Nephron progenitor cell (in vitro differentiated cells): ENCODE measurements around the gene CSPG4.
A peak's percentile ranks its signal among the peaks of the same experiment; 100 is the strongest.
"Not testable (repeated sequence)": the region's sequence is repeated elsewhere in the genome, so short reads cannot be mapped to it uniquely, and the experiment has no call there.

Source experiments
- DNase-seq: peaks from one replicate; pipeline ENCODE4 v3.0.0; 2021
- H3K27ac Mint-ChIP-seq: 2 replicates; pipeline ENCODE4 v1.8.0; 2021; ENCODE audit warnings: mild to moderate bottlenecking, moderate library complexity, mixed read lengths
- H3K27me3 Mint-ChIP-seq: 2 replicates; pipeline ENCODE4 v1.8.0; 2021; ENCODE audit warnings: mild to moderate bottlenecking, low read depth, mixed read lengths; ENCODE audit not compliant: poor library complexity
- H3K36me3 Mint-ChIP-seq: 2 replicates; pipeline ENCODE4 v1.8.0; 2021; ENCODE audit warnings: low read depth, mixed read lengths
- H3K4me1 Mint-ChIP-seq: 2 replicates; pipeline ENCODE4 v1.8.0; 2021; ENCODE audit warnings: mixed read lengths
- H3K4me3 Mint-ChIP-seq: 2 replicates; pipeline ENCODE4 v1.8.0; 2021; ENCODE audit warnings: mild to moderate bottlenecking, moderate library complexity, mixed read lengths
- H3K9me3 Mint-ChIP-seq: 2 replicates; pipeline ENCODE4 v1.8.0; 2021; ENCODE audit warnings: mild to moderate bottlenecking, moderate library complexity, mixed read lengths
- TF ChIP-seq, protein P1 (sequence below): fragments of 200-600 bp; sonication (generic); IDR thresholded peaks from 2 replicates; pipeline ENCODE4 v1.5.0; 2021; ENCODE audit warnings: antibody characterized with exemption

Gene CSPG4

DNA sequence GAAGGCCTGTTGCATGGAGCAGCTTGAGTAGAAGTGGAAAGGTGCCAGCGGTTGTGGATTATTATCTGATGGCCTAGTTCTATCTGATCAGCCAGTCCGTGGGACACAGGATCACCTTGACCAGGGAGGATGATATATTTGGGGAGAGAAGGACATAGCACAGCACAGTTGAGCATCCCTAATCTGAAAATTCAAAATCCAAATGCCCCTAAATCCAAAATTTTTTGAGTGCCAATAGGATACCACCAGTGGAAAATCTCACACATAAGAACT is 6.0 kb downstream of the CSPG4 start:
- TF ChIP-seq, protein P1, sequence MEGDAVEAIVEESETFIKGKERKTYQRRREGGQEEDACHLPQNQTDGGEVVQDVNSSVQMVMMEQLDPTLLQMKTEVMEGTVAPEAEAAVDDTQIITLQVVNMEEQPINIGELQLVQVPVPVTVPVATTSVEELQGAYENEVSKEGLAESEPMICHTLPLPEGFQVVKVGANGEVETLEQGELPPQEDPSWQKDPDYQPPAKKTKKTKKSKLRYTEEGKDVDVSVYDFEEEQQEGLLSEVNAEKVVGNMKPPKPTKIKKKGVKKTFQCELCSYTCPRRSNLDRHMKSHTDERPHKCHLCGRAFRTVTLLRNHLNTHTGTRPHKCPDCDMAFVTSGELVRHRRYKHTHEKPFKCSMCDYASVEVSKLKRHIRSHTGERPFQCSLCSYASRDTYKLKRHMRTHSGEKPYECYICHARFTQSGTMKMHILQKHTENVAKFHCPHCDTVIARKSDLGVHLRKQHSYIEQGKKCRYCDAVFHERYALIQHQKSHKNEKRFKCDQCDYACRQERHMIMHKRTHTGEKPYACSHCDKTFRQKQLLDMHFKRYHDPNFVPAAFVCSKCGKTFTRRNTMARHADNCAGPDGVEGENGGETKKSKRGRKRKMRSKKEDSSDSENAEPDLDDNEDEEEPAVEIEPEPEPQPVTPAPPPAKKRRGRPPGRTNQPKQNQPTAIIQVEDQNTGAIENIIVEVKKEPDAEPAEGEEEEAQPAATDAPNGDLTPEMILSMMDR, result no peak
- peak overlapping the region; percentile 95 for H3K27ac Mint-ChIP-seq

DNA sequence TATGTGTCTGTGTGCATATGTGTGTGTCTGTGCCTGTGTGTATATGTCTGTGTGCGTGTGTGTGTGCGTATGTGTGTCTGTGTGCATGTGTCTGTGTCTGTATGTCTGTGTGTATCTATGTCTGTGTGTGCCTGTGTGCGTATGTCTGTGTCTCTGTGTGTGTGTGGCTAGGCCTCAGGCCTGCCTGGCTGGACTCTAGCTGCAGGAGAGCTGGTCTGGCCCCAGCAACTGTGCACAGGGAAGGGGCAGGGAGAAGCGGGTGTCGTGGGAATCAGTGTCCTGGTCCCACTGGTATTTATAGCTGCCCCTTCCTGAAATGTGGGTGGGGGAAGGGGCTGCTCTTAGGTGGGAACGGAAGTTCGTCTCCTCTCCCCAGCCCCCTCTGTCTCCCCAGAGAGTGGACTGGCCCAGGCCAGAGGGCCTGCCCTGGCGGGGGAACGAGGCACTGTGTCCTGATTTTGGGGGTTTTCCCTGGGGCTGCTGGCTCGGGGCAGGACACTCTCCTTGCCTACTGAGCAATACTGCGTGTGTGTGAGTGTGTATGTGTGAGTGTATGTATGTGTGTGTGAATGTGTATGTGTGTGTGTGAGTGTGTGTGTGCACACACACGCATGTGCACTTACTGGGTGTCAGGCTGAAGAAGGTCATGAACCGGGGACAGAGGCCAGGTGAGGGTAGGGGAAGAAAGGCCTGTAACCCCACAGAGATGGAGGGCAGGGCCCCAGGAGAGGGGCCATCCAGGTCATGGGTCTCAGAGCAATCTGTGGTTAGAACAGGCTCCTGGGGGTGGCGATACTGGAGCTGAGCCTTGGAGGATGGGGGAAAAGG is 6.6 kb downstream of the CSPG4 start:
- peak overlapping the region; percentile 1 for H3K4me3 Mint-ChIP-seq
- TF ChIP-seq, protein P1, result no peak
- no peaks in the 10 kb centered on the region for H3K36me3 Mint-ChIP-seq
- H3K27me3 Mint-ChIP-seq, result no peaks in the 10 kb centered on the region
- H3K4me1 Mint-ChIP-seq, result peaks cover 56% of the 10 kb centered on the region
- peak overlapping the region; percentile 95 for H3K27ac Mint-ChIP-seq
- H3K9me3 Mint-ChIP-seq, result no peaks in the 10 kb centered on the region
- no peak for DNase-seq

More for the DNA sequence above, 6.0 kb downstream of the CSPG4 start:
- no peaks in the 10 kb centered on the region for H3K27me3 Mint-ChIP-seq
- H3K4me3 Mint-ChIP-seq, result no peak overlapping the region
- no peaks in the 10 kb centered on the region for H3K9me3 Mint-ChIP-seq
- DNase-seq, result no peak
- H3K36me3 Mint-ChIP-seq, result no peaks in the 10 kb centered on the region
- H3K4me1 Mint-ChIP-seq, result peaks cover 54% of the 10 kb centered on the region

DNA sequence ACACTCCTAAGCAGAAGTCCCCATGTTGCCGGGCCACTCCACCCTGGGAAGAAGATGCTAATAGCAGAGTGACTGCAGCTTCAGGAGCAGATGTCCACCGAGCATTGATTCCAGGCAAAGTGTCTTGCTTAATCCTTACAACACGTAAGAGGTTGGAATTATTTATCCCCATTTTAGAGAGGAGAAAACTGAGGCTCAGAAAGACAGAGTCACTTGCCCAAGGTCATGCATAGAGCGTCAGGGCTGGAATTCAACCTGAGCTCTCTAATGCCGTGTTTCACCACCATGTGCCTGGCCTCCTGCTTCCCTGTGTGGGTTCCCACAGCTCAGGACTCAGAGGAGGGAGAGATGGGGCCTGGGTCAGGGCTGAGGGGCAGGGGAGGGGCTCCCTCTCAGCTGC is 7.3 kb downstream of the CSPG4 start:
- not testable (repeated sequence) for H3K27me3 Mint-ChIP-seq, H3K36me3 Mint-ChIP-seq, H3K9me3 Mint-ChIP-seq, H3K4me3 Mint-ChIP-seq, DNase-seq
- H3K27ac Mint-ChIP-seq, result peak overlapping the region; percentile 95
- peaks cover 63% of the 10 kb centered on the region for H3K4me1 Mint-ChIP-seq

DNA sequence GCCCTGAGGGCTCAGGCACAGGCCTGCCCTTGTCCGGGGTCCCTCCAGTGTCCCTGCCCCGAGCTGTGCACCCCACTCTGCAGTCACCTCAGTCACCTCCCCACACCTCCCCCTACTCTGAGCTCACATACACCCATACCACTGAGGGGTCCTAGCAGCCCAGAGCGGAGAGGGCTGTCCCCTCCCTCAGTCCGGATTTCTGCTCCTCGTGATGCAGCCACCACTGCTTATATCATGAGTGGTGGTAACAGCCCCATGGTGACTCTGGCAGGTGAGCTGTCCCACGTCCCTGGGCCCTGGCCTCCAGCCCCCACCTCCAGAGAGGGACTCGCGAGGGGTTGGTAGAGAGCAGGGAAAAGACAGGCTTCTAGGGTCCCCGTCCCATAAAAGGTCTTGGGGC is 8.0 kb downstream of the CSPG4 start:
- Mint-ChIP-seq H3K4me1 (peaks cover 63% of the 10 kb centered on the region), H3K9me3 (no peaks in the 10 kb centered on the region), H3K27me3 (no peaks in the 10 kb centered on the region), H3K4me3 (no peak overlapping the region), H3K36me3 (no peaks in the 10 kb centered on the region), H3K27ac (no peak overlapping the region)
- no peak for DNase-seq
- TF ChIP-seq, protein P1, result no peak

DNA sequence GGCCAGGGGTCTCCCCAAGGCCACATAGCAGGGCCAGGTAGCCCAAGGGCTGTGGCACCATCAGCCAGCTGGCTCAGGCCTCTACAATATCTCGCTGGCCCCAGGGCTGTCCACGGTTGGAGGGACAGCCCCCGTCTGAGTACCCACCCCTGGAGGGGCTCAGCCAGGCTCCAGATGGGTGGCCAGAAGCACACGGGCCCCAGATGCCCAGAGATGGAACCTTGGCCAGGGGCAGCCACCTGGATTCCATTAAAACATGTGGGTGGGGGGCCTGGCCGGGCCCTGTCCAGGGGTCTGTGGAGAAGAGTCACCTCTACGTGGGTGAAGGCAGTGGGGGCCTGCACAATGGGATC is 8.4 kb downstream of the CSPG4 start:
- H3K4me1 Mint-ChIP-seq, result peaks cover 65% of the 10 kb centered on the region
- H3K36me3 Mint-ChIP-seq, result no peaks in the 10 kb centered on the region
- DNase-seq, result no peak
- no peak overlapping the region for H3K4me3 Mint-ChIP-seq
- H3K9me3 Mint-ChIP-seq, result no peaks in the 10 kb centered on the region
- H3K27me3 Mint-ChIP-seq, result no peaks in the 10 kb centered on the region
- no peak overlapping the region for H3K27ac Mint-ChIP-seq
- TF ChIP-seq, protein P1, result no peak

DNA sequence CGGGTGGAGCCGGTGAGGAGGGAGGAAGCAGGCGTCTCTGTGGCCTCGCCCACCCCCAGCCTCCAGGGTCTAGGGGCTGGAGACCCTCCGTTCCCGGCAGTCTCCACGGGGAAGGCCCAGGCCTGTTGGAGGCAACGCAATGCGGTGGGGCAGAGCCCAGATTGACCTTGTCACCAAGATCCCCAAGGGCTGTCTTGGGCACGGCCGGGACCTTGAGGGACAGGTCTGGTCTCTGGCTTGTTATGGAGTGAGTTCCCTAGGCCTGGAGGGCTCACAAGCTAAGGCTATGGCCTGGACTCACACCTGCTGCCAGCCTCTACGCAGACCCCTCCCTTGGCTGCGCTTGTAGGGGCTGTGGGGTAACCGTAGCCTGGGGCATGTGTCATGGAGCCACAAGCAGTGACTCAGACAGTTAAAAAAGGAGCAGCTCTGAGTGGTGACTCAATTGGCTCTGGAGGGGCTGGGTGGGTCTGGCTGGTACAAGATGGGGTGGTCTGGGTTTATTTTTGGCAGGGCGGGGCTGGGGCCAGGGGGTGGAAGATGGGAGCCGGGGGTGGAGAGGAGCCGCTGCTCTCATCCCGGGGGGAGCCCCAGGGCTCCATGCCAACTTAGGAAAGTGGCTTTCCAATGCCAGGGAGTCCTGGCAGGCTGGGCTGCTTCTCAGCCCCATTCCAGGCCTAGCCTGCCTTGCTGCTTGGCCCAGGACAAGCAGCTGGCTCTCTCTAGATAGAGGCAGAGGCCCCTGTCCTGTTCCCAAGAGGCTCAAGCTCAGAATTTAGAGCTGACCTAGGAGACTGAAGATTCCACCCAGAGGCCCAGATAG is 9.0 kb downstream of the CSPG4 start:
- not testable (repeated sequence) for DNase-seq, H3K27ac Mint-ChIP-seq, H3K36me3 Mint-ChIP-seq, H3K27me3 Mint-ChIP-seq, H3K4me3 Mint-ChIP-seq, H3K9me3 Mint-ChIP-seq
- H3K4me1 Mint-ChIP-seq, result peaks cover 64% of the 10 kb centered on the region

DNA sequence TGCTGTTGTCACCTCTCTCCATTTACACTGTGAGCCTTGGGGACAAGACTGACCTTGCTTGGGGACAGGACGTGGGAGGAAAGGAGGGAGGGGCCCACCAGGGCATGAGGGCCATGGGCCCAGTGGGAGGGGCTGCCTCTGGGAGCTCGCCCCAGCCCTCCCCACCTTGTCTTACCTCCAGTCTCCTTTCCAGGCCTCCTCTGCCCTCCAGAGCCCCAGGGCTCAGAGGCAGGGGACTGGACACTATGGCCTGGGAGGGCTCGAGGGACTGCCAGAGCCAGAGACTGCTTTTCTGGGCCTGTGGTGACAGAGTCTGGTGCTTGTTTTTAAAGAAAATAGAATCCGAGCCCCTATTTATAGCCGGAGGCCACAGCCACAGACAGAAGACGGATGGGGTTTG is 10.2 kb downstream of the CSPG4 start:
- Mint-ChIP-seq H3K27ac (peak overlapping the region; percentile 92), H3K9me3 (no peaks in the 10 kb centered on the region), H3K4me3 (peak overlapping the region; percentile 39), H3K4me1 (peaks cover 66% of the 10 kb centered on the region), H3K27me3 (peaks cover 3% of the 10 kb centered on the region), H3K36me3 (no peaks in the 10 kb centered on the region)
- peak; percentile 37 for DNase-seq
- TF ChIP-seq, protein P1, result no peak

DNA sequence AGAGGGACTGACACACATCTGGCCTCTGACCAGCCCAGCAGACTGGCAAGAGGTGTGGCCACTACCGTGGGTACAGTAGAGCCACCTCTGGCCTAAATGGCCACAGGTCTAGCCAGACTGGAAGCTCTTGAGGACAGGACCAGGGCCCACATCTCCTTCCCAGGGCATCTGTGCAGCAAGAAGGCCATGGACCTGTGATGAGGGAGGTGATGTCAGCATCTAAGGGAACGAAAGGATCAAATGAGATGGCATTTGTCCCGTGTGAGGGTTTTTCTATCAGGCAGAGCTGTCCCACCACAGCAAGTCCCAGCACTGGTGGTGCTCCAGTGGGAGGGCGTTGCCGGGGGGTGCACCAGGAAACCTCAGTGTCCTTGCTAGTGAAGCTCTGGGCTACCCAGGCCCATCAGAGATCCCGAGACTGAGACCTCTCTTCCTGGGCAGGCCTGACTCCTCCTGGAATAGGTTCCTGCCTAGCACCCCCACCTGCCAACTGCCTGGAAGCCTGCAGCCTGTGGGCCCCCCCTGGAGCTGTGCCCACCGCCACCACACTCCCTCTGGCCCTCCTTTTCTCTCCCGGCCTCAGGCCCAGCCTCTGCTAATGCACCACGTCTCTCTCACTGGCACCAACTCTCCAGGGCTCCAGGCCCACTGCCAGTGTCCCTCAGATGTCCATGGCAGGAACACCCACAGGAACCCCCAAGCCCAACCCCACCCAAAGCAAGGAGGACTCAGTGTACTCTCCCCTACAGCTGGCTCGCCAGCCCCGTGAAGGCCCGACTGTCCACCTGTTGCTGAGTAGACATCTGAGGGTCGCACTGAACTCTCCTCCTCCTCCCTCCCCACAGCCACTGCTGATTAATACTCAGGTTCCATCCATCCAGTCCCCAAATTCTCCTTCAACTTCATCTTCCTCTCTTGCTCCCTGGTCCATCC is 11.3 kb downstream of the CSPG4 start:
- H3K36me3 Mint-ChIP-seq, H3K27me3 Mint-ChIP-seq, DNase-seq, H3K9me3 Mint-ChIP-seq, H3K27ac Mint-ChIP-seq: not testable (repeated sequence)
- Mint-ChIP-seq H3K4me3 (peak overlapping the region; percentile 39), H3K4me1 (peaks cover 64% of the 10 kb centered on the region)
